ENCODE measurements around the gene PIK3CA.

DNA sequence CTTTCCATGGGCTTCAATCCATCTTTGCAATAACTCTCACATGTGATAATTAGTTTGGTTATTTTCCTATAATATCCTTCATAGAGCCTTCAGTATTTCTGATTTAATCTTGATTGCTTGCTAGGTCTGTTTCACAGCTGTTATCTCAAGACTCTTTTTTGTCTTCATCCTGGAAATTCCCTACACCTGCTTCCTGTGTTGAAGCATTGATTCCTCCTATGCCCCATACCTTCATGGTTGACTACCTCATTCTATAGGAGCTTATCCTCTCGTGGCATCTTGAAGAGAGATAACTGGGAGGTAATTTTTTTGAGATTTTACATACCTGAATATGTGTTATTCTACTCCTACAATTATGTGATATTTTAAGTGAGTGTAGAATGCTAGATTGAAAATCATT is 26.7 kb downstream of the PIK3CA start:
- TF ChIP-seq ZNF274 (IDR thresholded peaks at IDR 0.05; ENCODE audit: low read depth, low read length) (no peak), SUZ12 (IDR thresholded peaks at IDR 0.05; ENCODE audit: extremely low read depth, insufficient read depth, insufficient read length) (no peak), YY1 (IDR thresholded peaks at IDR 0.05; ENCODE audit: insufficient read depth, insufficient read length) (no peak)

All from NT2/D1 (cell line).